ENCODE measurements around the gene SAMMSON. TPM values are rescaled to one million over a fixed set of nuclear protein-coding genes. Genes with fewer than 3 reads are reported as not detected.

The SAMMSON gene
- total RNA-seq, 1 donor from 2014 or later: not detected

GRCh38 chr3:70078778-70079177 is 79.2 kb downstream of the SAMMSON start:
- DNase-seq (ENCODE audit: low read depth, low spot score): no peak

GRCh38 chr3:70085613-70086012 is 86.1 kb downstream of the SAMMSON start:
- no peaks in the 10 kb centered on the region for H3K9me3 Mint-ChIP-seq
- H3K27ac Mint-ChIP-seq (ENCODE audit: unreplicated experiment): no peak overlapping the region
- no peak for TF ChIP-seq CTCF (conservative IDR thresholded peaks at IDR 0.05)
- no peak overlapping the region for H3K4me3 Mint-ChIP-seq
- no peak for DNase-seq (ENCODE audit: low read depth, low spot score)
- H3K4me1 Mint-ChIP-seq: no peaks in the 10 kb centered on the region
- no peaks in the 10 kb centered on the region for H3K36me3 Mint-ChIP-seq (ENCODE audit: low read depth)
- no peaks in the 10 kb centered on the region for H3K27me3 Mint-ChIP-seq (ENCODE audit: low read depth)

More at GRCh38 chr3:70078778-70079177, 79.2 kb downstream of the SAMMSON start:
- no peak overlapping the region for H3K4me3 Mint-ChIP-seq
- peaks cover 3% of the 10 kb centered on the region for H3K36me3 Mint-ChIP-seq (ENCODE audit: low read depth)
- no peak for TF ChIP-seq CTCF (conservative IDR thresholded peaks at IDR 0.05)
- peaks cover 4% of the 10 kb centered on the region for H3K9me3 Mint-ChIP-seq
- H3K4me1 Mint-ChIP-seq: no peaks in the 10 kb centered on the region
- peaks cover 4% of the 10 kb centered on the region for H3K27me3 Mint-ChIP-seq (ENCODE audit: low read depth)
- no peak overlapping the region for H3K27ac Mint-ChIP-seq (ENCODE audit: unreplicated experiment)

GRCh38 chr3:70086336-70086735 is 86.8 kb downstream of the SAMMSON start:
- Mint-ChIP-seq H3K27me3 (ENCODE audit: low read depth) (no peaks in the 10 kb centered on the region), H3K4me3 (no peak overlapping the region), H3K4me1 (no peaks in the 10 kb centered on the region), H3K36me3 (ENCODE audit: low read depth) (no peaks in the 10 kb centered on the region), H3K27ac (ENCODE audit: unreplicated experiment) (no peak overlapping the region), H3K9me3 (no peaks in the 10 kb centered on the region)
- no peak for TF ChIP-seq CTCF (conservative IDR thresholded peaks at IDR 0.05)
- DNase-seq (ENCODE audit: low read depth, low spot score): no peak

GRCh38 chr3:70090322-70090913 is 90.9 kb downstream of the SAMMSON start:
- Mint-ChIP-seq H3K4me1 (no peaks in the 10 kb centered on the region), H3K36me3 (ENCODE audit: low read depth) (no peaks in the 10 kb centered on the region), H3K27ac (ENCODE audit: unreplicated experiment) (no peak overlapping the region), H3K27me3 (ENCODE audit: low read depth) (no peaks in the 10 kb centered on the region), H3K4me3 (no peak overlapping the region), H3K9me3 (no peaks in the 10 kb centered on the region)
- no peak for DNase-seq (ENCODE audit: low read depth, low spot score)
- TF ChIP-seq CTCF (conservative IDR thresholded peaks at IDR 0.05): peak; percentile 80

- H3K27ac Mint-ChIP-seq (ENCODE audit: unreplicated experiment): no peak overlapping the region
- H3K4me1 Mint-ChIP-seq: peaks cover 3% of the 10 kb centered on the region
- no peak overlapping the region for H3K4me3 Mint-ChIP-seq
- H3K9me3 Mint-ChIP-seq: no peaks in the 10 kb centered on the region
- H3K36me3 Mint-ChIP-seq (ENCODE audit: low read depth): no peaks in the 10 kb centered on the region
- no peaks in the 10 kb centered on the region for H3K27me3 Mint-ChIP-seq (ENCODE audit: low read depth)
- DNase-seq (ENCODE audit: low read depth, low spot score): no peak
- TF ChIP-seq CTCF (conservative IDR thresholded peaks at IDR 0.05): no peak
Measured at GRCh38 chr3:70094197-70094596, 94.7 kb downstream of the SAMMSON start.

Data from neural crest cell (in vitro differentiated cells).